RKO (cell line): ENCODE measurements around the gene PCYT1B.
A peak's percentile ranks its signal among the peaks of the same experiment; 100 is the strongest.

ENCODE experiments used
- DNase-seq: peaks from one replicate; pipeline ENCODE4 v3.0.0-alpha.2; 2016; ENCODE audit warnings: low spot score

PCYT1B gene

DNA sequence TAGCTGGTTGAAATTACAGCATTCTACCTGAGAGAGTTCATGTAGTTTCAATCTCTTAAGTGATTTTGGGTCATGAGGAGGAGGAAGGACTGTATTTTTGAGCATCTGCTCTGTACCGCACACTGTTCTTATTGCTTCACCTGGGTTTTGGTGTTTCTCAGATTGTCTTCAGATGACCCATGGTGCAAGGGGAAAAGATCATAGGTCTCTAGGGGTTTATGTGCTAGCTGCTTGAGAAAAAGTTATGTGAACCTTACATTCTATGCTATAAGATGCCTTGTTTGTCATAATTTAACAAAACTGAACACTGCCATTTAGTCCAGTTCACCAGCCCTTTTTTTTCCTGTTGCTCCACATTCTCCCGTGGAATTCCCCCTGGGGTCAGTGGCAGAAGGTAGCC, 121.7 kb downstream of the PCYT1B start:
- no peak for DNase-seq

DNA sequence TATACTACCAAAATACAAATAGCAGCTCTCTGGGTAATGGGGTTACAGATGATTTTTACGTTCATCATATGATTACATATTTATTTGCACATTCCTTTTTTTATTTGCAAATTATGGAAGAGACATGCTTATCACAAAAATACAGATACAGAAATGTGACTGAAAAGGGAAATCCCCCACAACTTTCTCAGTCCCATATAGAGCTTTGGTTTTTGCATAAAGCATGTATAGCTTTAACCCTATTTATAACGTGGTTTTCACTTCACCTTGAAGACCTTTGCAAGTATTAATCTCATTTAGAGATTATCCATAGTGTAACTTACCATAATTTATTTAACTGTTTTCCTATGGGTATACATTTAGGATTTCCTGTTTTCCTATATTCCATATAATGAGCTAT, 126.7 kb downstream of the PCYT1B start:
- no peak for DNase-seq

DNA sequence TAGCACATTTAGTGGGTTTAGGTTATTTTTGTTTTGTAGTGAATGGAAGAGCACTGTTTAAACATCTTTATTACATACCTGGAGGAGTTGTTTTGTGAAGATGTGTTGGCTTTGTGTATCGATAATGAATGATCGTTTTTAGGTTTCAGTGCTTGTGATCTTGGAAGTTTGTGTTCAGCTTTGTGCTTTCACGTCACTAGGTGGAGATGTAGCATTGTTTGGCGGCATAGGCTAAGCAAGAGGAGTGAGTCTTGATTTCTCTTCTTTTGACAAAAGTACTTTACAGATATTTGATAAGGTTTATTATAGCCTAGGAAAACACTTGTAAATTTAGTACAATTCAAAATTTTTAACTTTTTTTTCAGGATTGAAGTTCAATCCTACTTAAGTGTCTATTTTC, 131.7 kb downstream of the PCYT1B start:
- peak; percentile 31 for DNase-seq

DNA sequence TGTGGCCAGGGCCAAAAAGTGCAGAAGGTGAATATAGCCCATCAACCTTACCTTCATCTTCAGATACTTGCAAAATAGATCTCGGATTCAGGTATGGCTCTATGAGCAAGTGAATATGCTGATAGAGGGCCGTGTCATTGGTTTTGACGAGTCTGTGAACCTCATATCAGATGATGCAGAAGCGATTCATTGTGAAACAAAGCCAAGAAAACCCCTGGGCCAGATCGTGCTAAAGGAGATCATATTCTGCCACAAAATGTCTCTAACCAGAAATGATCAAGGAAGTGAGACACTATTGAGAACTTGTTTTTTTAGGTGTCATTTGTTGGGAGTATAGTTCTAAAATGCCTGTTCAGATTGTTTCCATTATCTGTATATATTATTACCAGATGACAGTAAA, 133.7 kb downstream of the PCYT1B start:
- no peak for DNase-seq

- DNase-seq: no peak
Observed at GRCh38 chrX:24508375-24508774, 138.8 kb downstream of the PCYT1B start.
